Body of pancreas (tissue), 4 donors: ENCODE measurements around the gene TMEM151B. TPM values are rescaled to one million over a fixed set of nuclear protein-coding genes. Genes with fewer than 3 reads are reported as not detected.
A peak's percentile ranks its signal among the peaks of the same experiment; 100 is the strongest.

Source experiments
- ATAC-seq: fragments of 150-250 bp; one replicate; pipeline ENCODE4 v1.9.1; 2016
- DNase-seq, 4 donors: peaks; one replicate each; pipeline ENCODE4 v3.0.0-alpha.2; 2019
- H3K27ac ChIP-seq, 4 donors: fragments of 200-600 bp; sonication (generic); 1 replicate in 3 of 4; 2 replicates in 1 of 4; pipeline versions ENCODE4 v1.5.1 to v1.6.1; 2016 to 2019; ENCODE audit warnings: mild to moderate bottlenecking in 1 of 4, mixed read lengths in 1 of 4, moderate library complexity in 1 of 4
- H3K27me3 ChIP-seq, 2 donors: fragments of 200-600 bp; sonication (generic); one replicate each; pipeline ENCODE4 v1.6.0; 2016; ENCODE audit warnings: mild to moderate bottlenecking in 1 of 2
- H3K36me3 ChIP-seq, 2 donors: fragments of 200-600 bp; sonication (generic); replicated peaks in 1 of 2; 2 replicates each; pipeline ENCODE4 v1.5.1; 2016; ENCODE audit warnings: low read depth in 2 of 2; ENCODE audit not compliant: insufficient read depth in 1 of 2
- H3K4me1 ChIP-seq: fragments of 200-600 bp; sonication (generic); one replicate; pipeline ENCODE4 v1.6.0; 2016
- H3K4me3 ChIP-seq, 2 donors: fragments of 200-600 bp; sonication (generic); 1 replicate in 1 of 2; 2 replicates in 1 of 2; pipeline ENCODE4 v1.5.1; 2016 to 2019
- H3K9me3 ChIP-seq, 3 donors: fragments of 200-600 bp; sonication (generic); 1 replicate in 2 of 3; 2 replicates in 1 of 3; pipeline ENCODE4 v1.5.1; 2016
- POLR2A ChIP-seq, 3 donors: fragments of 450-650 bp; IDR thresholded peaks; one replicate each; pipeline ENCODE4 v1.6.1; 2016; ENCODE audit warnings: antibody characterized with exemption in 3 of 3, mild to moderate bottlenecking in 2 of 3
- WGBS, 2 donors: methylation state at CpG; one replicate each; pipeline ENCODE4 v1.1.5; 2017; 5-methylcytosine and 5-hydroxymethylcytosine counted together
- intact Hi-C: fragments of 100-400 bp; cut with DNase I; formaldehyde crosslinking; loops from one replicate; pipeline ENCODE4 v1.15.1; 2023
- total RNA-seq, 2 donors: library from RNA; depleted of rRNA; stranded (reverse); fragments of >200 nt; gene quantifications; one replicate each; pipeline ENCODE4 v1.1.0, GENCODE V29; 2016
- TF ChIP-seq, protein P1 (sequence below), 7 experiments: fragments of 450-650 bp in 4 of 7; fragments of 200-600 bp in 3 of 7; sonication (generic) in 3 of 7; IDR thresholded peaks; one replicate each; pipeline ENCODE4 v1.5.1; 2016 to 2019; ENCODE audit warnings: antibody characterized with exemption in 7 of 7

TMEM151B gene
- total RNA-seq, 2 donors from 2014 or later = under 0.01 to 0.66 TPM

DNA sequence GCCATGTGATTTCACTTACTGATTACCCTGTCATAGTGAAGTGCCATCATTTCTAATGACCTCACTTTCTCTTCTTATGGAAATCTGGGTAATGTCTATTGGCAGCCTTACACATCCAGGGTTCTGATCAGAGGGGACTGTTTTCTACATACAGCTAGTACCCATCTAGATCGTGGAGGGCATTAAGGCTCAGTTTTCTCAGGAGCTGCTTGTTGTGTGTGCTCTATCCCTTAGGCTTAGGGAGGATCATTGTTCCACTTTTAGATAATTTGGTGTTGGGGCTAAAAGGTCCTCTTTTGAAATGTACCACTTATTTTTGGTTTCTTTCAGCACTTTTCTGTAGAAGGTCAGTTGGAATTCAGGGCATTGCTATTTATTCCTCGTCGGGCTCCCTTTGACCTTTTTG, 19.5 kb upstream of the TMEM151B start:
- no peak for ATAC-seq
- Histone ChIP-seq H3K27me3 (no peaks in the 10 kb centered on the region), H3K27ac (peak overlapping the region in 1 of 4 donors; percentile 1), H3K4me3 (no peak overlapping the region), H3K36me3 (peaks cover 44 to 54% of the 10 kb centered on the region in 2 donors), H3K4me1 (peaks cover 72% of the 10 kb centered on the region), H3K9me3 (no peaks in the 10 kb centered on the region)
- TF ChIP-seq, protein P1, sequence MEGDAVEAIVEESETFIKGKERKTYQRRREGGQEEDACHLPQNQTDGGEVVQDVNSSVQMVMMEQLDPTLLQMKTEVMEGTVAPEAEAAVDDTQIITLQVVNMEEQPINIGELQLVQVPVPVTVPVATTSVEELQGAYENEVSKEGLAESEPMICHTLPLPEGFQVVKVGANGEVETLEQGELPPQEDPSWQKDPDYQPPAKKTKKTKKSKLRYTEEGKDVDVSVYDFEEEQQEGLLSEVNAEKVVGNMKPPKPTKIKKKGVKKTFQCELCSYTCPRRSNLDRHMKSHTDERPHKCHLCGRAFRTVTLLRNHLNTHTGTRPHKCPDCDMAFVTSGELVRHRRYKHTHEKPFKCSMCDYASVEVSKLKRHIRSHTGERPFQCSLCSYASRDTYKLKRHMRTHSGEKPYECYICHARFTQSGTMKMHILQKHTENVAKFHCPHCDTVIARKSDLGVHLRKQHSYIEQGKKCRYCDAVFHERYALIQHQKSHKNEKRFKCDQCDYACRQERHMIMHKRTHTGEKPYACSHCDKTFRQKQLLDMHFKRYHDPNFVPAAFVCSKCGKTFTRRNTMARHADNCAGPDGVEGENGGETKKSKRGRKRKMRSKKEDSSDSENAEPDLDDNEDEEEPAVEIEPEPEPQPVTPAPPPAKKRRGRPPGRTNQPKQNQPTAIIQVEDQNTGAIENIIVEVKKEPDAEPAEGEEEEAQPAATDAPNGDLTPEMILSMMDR (IDR thresholded peaks at IDR 0.05) = no peak
- no peak for TF ChIP-seq POLR2A (IDR thresholded peaks at IDR 0.05)
- no peak for DNase-seq
- intact Hi-C loops = no loop called here
- WGBS, 2 donors = 62 to 68% methylated on average over 3 of the region's 3 CpGs

DNA sequence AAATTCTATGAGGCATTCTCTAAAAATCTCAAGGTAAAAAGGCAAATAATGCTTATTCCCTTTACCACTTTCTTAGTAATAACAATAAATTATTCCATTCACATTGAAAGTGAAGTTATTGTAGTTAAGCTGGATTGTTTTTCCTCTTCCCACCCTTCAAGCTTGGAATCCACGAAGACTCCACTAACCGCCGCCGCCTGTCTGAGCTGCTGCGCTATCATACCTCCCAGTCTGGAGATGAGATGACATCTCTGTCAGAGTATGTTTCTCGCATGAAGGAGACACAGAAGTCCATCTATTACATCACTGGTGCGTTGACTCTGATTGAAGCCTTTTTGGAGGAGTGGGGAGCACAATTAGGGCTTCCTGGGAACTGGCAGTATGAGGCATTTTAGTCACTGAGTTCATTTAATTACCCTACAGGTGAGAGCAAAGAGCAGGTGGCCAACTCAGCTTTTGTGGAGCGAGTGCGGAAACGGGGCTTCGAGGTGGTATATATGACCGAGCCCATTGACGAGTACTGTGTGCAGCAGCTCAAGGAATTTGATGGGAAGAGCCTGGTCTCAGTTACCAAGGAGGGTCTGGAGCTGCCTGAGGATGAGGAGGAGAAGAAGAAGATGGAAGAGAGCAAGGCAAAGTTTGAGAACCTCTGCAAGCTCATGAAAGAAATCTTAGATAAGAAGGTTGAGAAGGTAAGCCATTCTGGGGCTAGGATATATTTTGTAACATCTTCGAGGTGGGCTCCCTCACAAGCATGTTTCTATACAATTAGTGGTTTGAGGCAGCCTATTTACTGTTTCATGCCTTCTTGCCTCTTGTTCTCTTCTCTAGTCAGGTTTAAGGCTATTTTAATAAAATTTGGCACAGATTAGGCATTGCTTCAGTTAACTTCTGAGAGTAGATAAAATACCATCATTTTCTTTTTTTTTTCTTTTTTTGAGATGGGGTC, 18.4 kb upstream of the TMEM151B start:
- intact Hi-C loops = no loop called here
- no peak for DNase-seq
- H3K4me3 ChIP-seq = no peak overlapping the region
- no peak for ATAC-seq
- no peak for TF ChIP-seq POLR2A (IDR thresholded peaks at IDR 0.05)
- TF ChIP-seq, protein P1 (IDR thresholded peaks at IDR 0.05) = no peak
- H3K27me3 ChIP-seq = no peaks in the 10 kb centered on the region
- H3K9me3 ChIP-seq = no peaks in the 10 kb centered on the region
- no peak overlapping the region for H3K27ac ChIP-seq
- WGBS, 2 donors = 84 to 86% methylated on average over 14 of the region's 14 CpGs
- H3K4me1 ChIP-seq = peaks cover 80% of the 10 kb centered on the region
- peaks cover 44 to 54% of the 10 kb centered on the region in 2 donors for H3K36me3 ChIP-seq

DNA sequence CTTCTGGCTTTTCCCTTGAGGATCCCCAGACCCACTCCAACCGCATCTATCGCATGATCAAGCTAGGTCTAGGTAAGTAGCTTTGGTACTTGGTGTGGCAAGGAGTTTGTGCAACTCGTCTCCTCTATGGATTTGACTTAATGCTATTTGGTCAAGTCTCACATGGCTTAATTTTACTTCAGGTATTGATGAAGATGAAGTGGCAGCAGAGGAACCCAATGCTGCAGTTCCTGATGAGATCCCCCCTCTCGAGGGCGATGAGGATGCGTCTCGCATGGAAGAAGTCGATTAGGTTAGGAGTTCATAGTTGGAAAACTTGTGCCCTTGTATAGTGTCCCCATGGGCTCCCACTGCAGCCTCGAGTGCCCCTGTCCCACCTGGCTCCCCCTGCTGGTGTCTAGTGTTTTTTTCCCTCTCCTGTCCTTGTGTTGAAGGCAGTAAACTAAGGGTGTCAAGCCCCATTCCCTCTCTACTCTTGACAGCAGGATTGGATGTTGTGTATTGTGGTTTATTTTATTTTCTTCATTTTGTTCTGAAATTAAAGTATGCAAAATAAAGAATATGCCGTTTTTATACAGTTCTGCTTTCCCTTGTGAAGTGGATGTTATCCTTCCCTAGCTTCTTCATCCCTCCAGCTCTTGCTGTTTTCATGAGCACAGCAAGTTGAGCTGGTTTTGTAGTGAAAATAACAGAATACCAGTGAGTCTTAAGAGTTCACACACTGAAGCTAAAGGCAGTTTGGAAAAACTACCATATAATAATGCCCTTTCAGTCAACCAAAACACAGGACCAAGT, 16.7 kb upstream of the TMEM151B start:
- 60 to 66% methylated on average over 10 of the region's 10 CpGs for WGBS, 2 donors
- H3K27ac ChIP-seq = no peak overlapping the region
- no peak for TF ChIP-seq POLR2A (IDR thresholded peaks at IDR 0.05)
- TF ChIP-seq, protein P1 (IDR thresholded peaks at IDR 0.05) = peak; percentile 21 to 44 (median 39)
- peaks cover 86% of the 10 kb centered on the region for H3K4me1 ChIP-seq
- no peaks in the 10 kb centered on the region for H3K27me3 ChIP-seq
- H3K36me3 ChIP-seq = peaks cover 44 to 54% of the 10 kb centered on the region in 2 donors
- peak; percentile 58 to 62 (median 59) for DNase-seq
- no peak for ATAC-seq
- H3K4me3 ChIP-seq = no peak overlapping the region
- intact Hi-C loops = no loop called here
- H3K9me3 ChIP-seq = no peaks in the 10 kb centered on the region

DNA sequence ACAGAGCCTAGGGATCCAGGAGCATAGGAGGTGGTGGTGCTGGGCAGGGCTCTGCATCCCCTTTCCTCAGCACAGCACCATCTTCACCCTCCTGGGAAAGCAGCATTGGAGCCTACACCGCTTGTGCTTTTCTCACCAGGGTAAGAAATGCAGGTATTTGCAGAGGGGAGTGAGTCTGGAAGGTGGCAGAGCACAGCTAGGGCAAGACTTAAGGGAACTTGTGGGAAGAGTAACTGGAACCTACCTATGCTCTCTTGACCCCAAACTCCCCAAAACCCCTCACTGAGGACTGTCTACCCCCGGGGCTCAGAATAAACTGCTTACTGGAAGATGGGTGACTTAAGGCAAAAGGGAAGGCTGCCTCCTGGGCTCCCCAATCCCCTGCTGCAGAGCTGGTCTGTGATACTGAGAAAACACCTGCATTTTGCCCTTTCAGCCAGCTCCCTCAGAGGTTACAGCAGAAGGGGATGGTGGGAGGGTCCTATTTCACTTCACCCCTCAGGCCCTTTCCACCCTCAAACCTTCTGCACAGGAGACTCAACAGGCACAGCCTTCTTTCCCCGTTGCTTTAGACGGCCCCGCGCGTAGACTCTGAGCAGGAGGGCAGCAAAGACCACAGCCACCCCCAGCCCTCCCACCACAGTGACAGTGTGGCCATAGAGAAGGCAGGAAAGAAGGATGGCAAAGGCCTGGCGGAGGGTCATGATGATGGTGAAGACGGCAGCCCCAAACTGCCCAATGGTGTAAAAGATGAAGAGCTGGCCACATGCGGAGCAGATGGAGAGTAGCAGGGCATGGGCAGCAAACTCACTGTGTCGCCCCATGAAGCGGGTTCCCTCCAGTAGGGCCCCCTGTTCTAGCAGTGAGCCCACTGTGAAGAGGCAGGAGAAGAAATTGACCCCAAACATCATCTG, 15.8 kb upstream of the TMEM151B start:
- Histone ChIP-seq H3K36me3 (peaks cover 44 to 50% of the 10 kb centered on the region in 2 donors), H3K27ac (no peak overlapping the region), H3K4me3 (no peak overlapping the region), H3K27me3 (no peaks in the 10 kb centered on the region), H3K9me3 (no peaks in the 10 kb centered on the region), H3K4me1 (peaks cover 76% of the 10 kb centered on the region)
- whole genome bisulfite sequencing, 2 donors = 78 to 82% methylated on average over 12 of the region's 12 CpGs
- intact Hi-C loops = no loop called here
- TF ChIP-seq POLR2A (IDR thresholded peaks at IDR 0.05) = peak in 1 of 3 donors; percentile 11
- TF ChIP-seq, protein P1 (IDR thresholded peaks at IDR 0.05) = no peak
- DNase-seq (no peak), ATAC-seq (no peak)
